ENCODE measurements around the gene NUDT4. TPM values are rescaled to one million over a fixed set of nuclear protein-coding genes. Genes with fewer than 3 reads are reported as not detected.
A peak's percentile ranks its signal among the peaks of the same experiment; 100 is the strongest.

The NUDT4 gene
- polyA plus RNA-seq, 1 donor, result 77.9 TPM

- Histone ChIP-seq H3K27me3 (ENCODE audit: control insufficient read depth, insufficient read depth, low read length) (no peaks in the 10 kb centered on the region), H3K36me3 (ENCODE audit: control insufficient read depth, insufficient read depth, low read length) (no peaks in the 10 kb centered on the region), H3K4me3 (ENCODE audit: low read length) (no peak overlapping the region), H3K27ac (ENCODE audit: low read length) (no peak overlapping the region), H3K4me1 (ENCODE audit: control insufficient read depth, insufficient read depth, low read length) (no peaks in the 10 kb centered on the region), H3K9me3 (ENCODE audit: control insufficient read depth, low read depth, low read length) (no peaks in the 10 kb centered on the region)
- peak in 1 of 2 donors; percentile 20 for DNase-seq
- WGBS (ENCODE audit: insufficient coverage, low lambda C conversion rate), result no CpG with 5 or more reads among the region's 8 CpGs
Observed at GRCh38 chr12:93347054-93347785, 30.5 kb upstream of the NUDT4 start.

- H3K27ac ChIP-seq (ENCODE audit: low read length), result no peak overlapping the region
- no peaks in the 10 kb centered on the region for H3K9me3 ChIP-seq (ENCODE audit: control insufficient read depth, low read depth, low read length)
- no peak for DNase-seq
- H3K27me3 ChIP-seq (ENCODE audit: control insufficient read depth, insufficient read depth, low read length), result no peaks in the 10 kb centered on the region
- H3K4me1 ChIP-seq (ENCODE audit: control insufficient read depth, insufficient read depth, low read length), result no peaks in the 10 kb centered on the region
- WGBS (ENCODE audit: insufficient coverage, low lambda C conversion rate), result 100% methylated on average over 1 of the region's 10 CpGs
- H3K36me3 ChIP-seq (ENCODE audit: control insufficient read depth, insufficient read depth, low read length), result no peaks in the 10 kb centered on the region
- no peak overlapping the region for H3K4me3 ChIP-seq (ENCODE audit: low read length)
Observed at GRCh38 chr12:93348575-93349435, 28.9 kb upstream of the NUDT4 start.

GRCh38 chr12:93351726-93352125, 26.0 kb upstream of the NUDT4 start:
- 100% methylated on average over 1 of the region's 1 CpG for WGBS (ENCODE audit: insufficient coverage, low lambda C conversion rate)
- H3K4me3 ChIP-seq (ENCODE audit: low read length), result no peak overlapping the region
- DNase-seq, result no peak
- H3K4me1 ChIP-seq (ENCODE audit: control insufficient read depth, insufficient read depth, low read length), result no peaks in the 10 kb centered on the region
- no peaks in the 10 kb centered on the region for H3K9me3 ChIP-seq (ENCODE audit: control insufficient read depth, low read depth, low read length)
- H3K27me3 ChIP-seq (ENCODE audit: control insufficient read depth, insufficient read depth, low read length), result no peaks in the 10 kb centered on the region
- no peaks in the 10 kb centered on the region for H3K36me3 ChIP-seq (ENCODE audit: control insufficient read depth, insufficient read depth, low read length)
- no peak overlapping the region for H3K27ac ChIP-seq (ENCODE audit: low read length)

DNA sequence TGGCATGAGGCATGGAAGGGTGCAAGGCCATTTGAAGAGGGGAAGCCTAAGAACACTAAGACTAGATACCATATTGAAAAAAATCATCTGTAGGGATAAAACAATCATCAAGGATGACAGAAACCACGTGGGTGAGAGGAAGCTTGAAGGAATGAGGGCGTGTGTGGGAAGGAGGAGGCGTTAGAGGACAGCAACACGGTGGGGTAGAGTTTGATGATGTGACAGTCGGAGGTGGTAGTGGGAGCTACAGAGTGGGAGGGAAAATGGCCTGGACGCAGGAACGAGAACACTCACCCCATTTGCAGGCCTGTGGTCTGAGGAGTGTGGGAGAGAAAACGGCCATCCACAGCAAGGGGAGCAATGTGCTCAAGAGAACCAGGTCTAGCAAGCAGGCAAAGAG, 25.4 kb upstream of the NUDT4 start:
- Histone ChIP-seq H3K36me3 (ENCODE audit: control insufficient read depth, insufficient read depth, low read length) (no peaks in the 10 kb centered on the region), H3K4me1 (ENCODE audit: control insufficient read depth, insufficient read depth, low read length) (no peaks in the 10 kb centered on the region), H3K9me3 (ENCODE audit: control insufficient read depth, low read depth, low read length) (no peaks in the 10 kb centered on the region), H3K4me3 (ENCODE audit: low read length) (no peak overlapping the region), H3K27ac (ENCODE audit: low read length) (no peak overlapping the region), H3K27me3 (ENCODE audit: control insufficient read depth, insufficient read depth, low read length) (no peaks in the 10 kb centered on the region)
- WGBS (ENCODE audit: insufficient coverage, low lambda C conversion rate), result no CpG with 5 or more reads among the region's 8 CpGs
- no peak for DNase-seq

DNA sequence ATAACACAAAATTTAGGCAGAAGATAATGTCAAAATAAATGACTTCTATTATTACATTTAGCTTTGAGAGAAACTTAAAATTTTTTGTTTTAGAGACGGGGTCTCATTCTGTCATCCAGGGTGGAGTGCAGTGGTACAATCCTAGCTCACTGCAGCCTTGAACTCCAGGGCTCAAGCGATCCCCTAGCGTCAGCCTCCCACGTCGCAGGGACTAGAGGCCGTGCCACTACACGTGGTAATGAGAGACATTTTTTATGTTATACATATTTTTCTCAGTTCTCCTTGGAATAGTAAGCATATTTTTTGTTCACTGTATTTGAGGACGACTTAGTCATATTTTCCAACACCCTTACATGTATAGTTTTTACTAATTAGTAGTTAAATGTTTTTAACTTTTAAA, 21.5 kb upstream of the NUDT4 start:
- no peaks in the 10 kb centered on the region for H3K36me3 ChIP-seq (ENCODE audit: control insufficient read depth, insufficient read depth, low read length)
- H3K27me3 ChIP-seq (ENCODE audit: control insufficient read depth, insufficient read depth, low read length), result no peaks in the 10 kb centered on the region
- WGBS (ENCODE audit: insufficient coverage, low lambda C conversion rate), result 100% methylated on average over 1 of the region's 8 CpGs
- no peaks in the 10 kb centered on the region for H3K4me1 ChIP-seq (ENCODE audit: control insufficient read depth, insufficient read depth, low read length)
- no peaks in the 10 kb centered on the region for H3K9me3 ChIP-seq (ENCODE audit: control insufficient read depth, low read depth, low read length)
- no peak for DNase-seq
- no peak overlapping the region for H3K27ac ChIP-seq (ENCODE audit: low read length)
- H3K4me3 ChIP-seq (ENCODE audit: low read length), result no peak overlapping the region

DNA sequence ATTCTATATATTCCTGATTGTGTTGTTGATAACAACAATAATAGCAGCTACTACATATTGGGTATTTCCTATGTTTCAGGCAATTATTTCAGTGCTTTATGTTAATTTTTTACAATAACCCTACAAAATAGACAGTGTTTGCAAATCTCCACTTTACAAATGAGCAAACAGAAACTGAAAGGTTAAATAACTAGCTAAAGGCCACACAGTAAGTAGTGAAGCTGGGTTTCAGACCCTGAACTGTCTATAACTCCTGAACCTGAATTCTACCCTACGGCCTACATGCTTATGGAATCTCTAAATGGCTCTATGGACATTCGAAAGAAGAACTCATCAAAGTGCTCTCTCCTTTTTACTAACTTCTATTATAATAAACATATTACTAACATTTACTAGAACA, 19.7 kb upstream of the NUDT4 start:
- H3K36me3 ChIP-seq (ENCODE audit: control insufficient read depth, insufficient read depth, low read length), result no peaks in the 10 kb centered on the region
- H3K27me3 ChIP-seq (ENCODE audit: control insufficient read depth, insufficient read depth, low read length), result no peaks in the 10 kb centered on the region
- no peaks in the 10 kb centered on the region for H3K4me1 ChIP-seq (ENCODE audit: control insufficient read depth, insufficient read depth, low read length)
- no peak for DNase-seq
- no peak overlapping the region for H3K4me3 ChIP-seq (ENCODE audit: low read length)
- no CpG with 5 or more reads among the region's 2 CpGs for WGBS (ENCODE audit: insufficient coverage, low lambda C conversion rate)
- no peaks in the 10 kb centered on the region for H3K9me3 ChIP-seq (ENCODE audit: control insufficient read depth, low read depth, low read length)
- no peak overlapping the region for H3K27ac ChIP-seq (ENCODE audit: low read length)

- H3K36me3 ChIP-seq (ENCODE audit: control insufficient read depth, insufficient read depth, low read length), result no peaks in the 10 kb centered on the region
- no CpG with 5 or more reads among the region's 2 CpGs for WGBS (ENCODE audit: insufficient coverage, low lambda C conversion rate)
- H3K9me3 ChIP-seq (ENCODE audit: control insufficient read depth, low read depth, low read length), result no peaks in the 10 kb centered on the region
- H3K4me1 ChIP-seq (ENCODE audit: control insufficient read depth, insufficient read depth, low read length), result no peaks in the 10 kb centered on the region
- no peak for DNase-seq
- no peak overlapping the region for H3K27ac ChIP-seq (ENCODE audit: low read length)
- no peak overlapping the region for H3K4me3 ChIP-seq (ENCODE audit: low read length)
- no peaks in the 10 kb centered on the region for H3K27me3 ChIP-seq (ENCODE audit: control insufficient read depth, insufficient read depth, low read length)
Observed at GRCh38 chr12:93358821-93359220, 18.9 kb upstream of the NUDT4 start.

DNA sequence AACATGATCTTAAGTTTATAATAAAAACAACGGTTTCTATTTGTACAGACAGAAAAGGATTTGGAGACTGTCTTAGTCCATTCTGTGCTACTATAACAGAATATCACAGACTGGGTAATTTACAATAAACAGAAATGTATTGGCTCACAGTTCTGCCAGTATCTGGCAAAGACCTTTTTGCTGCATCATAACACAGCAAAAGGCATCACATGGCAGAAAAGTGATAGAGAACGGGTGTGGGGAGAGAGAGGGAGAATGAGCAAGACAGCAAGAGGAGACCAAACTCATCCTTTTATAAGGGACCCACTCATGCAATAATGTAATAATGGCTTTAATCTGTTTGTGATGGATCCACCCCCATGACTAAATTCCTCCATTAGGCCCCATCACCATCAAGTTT, 17.0 kb upstream of the NUDT4 start:
- no CpG with 5 or more reads among the region's 2 CpGs for WGBS (ENCODE audit: insufficient coverage, low lambda C conversion rate)
- Histone ChIP-seq H3K9me3 (ENCODE audit: control insufficient read depth, low read depth, low read length) (no peaks in the 10 kb centered on the region), H3K36me3 (ENCODE audit: control insufficient read depth, insufficient read depth, low read length) (no peaks in the 10 kb centered on the region), H3K27ac (ENCODE audit: low read length) (no peak overlapping the region), H3K4me1 (ENCODE audit: control insufficient read depth, insufficient read depth, low read length) (no peaks in the 10 kb centered on the region), H3K4me3 (ENCODE audit: low read length) (no peak overlapping the region), H3K27me3 (ENCODE audit: control insufficient read depth, insufficient read depth, low read length) (no peaks in the 10 kb centered on the region)
- no peak for DNase-seq

DNA sequence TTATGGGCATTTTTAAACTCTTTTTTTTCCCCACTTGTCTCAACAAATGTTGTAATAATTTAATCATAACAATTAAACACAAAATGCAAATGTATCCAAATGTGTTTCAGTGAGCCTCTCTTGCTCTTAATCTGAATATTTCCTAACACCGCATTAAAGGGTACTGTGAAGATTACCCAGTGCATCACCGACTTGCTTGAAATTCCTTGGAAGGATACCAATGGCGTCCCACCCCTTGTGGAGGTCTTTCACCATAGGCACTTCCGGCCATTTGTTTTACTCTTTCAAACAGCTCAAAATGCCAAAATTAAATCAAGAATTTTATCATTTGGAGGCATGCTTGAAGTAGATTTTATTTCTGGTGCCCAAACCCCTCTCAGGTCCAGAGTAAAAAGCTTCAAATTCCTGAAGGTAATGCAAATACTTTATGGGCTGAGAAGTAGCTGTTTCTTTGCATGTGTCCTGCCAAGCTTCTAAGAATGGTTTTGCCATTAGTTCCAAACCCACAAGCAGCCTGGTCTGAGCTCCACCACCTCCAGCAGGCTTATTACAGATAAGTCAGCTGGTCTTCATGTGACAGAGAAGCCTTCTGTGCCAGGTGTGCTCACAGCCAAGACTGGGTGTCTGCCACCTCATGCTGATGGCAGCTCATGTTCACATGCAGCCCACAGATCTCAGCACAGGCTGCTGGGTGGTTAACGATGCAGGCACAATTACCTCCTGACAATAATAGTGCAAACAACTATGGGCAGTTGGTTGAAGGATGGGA, 16.4 kb upstream of the NUDT4 start:
- 100% methylated on average over 1 of the region's 5 CpGs for WGBS (ENCODE audit: insufficient coverage, low lambda C conversion rate)
- no peak overlapping the region for H3K27ac ChIP-seq (ENCODE audit: low read length)
- H3K4me1 ChIP-seq (ENCODE audit: control insufficient read depth, insufficient read depth, low read length), result no peaks in the 10 kb centered on the region
- no peak for DNase-seq
- no peaks in the 10 kb centered on the region for H3K9me3 ChIP-seq (ENCODE audit: control insufficient read depth, low read depth, low read length)
- no peaks in the 10 kb centered on the region for H3K36me3 ChIP-seq (ENCODE audit: control insufficient read depth, insufficient read depth, low read length)
- H3K27me3 ChIP-seq (ENCODE audit: control insufficient read depth, insufficient read depth, low read length), result no peaks in the 10 kb centered on the region
- no peak overlapping the region for H3K4me3 ChIP-seq (ENCODE audit: low read length)

DNA sequence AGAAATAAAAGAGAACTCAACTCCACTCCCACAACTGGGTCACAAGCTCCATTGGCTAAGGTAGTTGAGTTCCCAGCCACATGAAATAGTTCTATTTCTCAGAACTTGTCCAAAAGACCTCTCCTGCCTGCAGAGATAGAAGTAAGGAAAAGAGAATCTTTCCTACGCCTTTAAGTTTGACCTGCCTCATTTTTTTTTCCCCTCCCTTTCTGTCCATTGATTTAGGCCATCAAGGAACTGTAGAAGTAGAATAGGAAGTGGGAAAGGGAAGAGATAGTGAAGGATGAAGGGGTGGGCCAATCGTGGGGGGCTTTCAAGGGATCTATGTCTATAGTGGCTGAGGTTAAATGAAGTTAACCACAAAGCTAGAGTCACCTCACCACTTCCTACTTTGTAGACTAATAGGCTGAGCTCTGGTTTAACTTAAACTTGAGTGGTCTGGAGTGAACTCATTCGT, 13.9 kb upstream of the NUDT4 start:
- Histone ChIP-seq H3K27me3 (ENCODE audit: control insufficient read depth, insufficient read depth, low read length) (no peaks in the 10 kb centered on the region), H3K4me3 (ENCODE audit: low read length) (no peak overlapping the region), H3K36me3 (ENCODE audit: control insufficient read depth, insufficient read depth, low read length) (no peaks in the 10 kb centered on the region), H3K9me3 (ENCODE audit: control insufficient read depth, low read depth, low read length) (no peaks in the 10 kb centered on the region), H3K27ac (ENCODE audit: low read length) (no peak overlapping the region), H3K4me1 (ENCODE audit: control insufficient read depth, insufficient read depth, low read length) (no peaks in the 10 kb centered on the region)
- WGBS (ENCODE audit: insufficient coverage, low lambda C conversion rate), result no CpG with 5 or more reads among the region's 3 CpGs
- no peak for DNase-seq

All from large intestine (tissue), 3 donors.